GM18499 (cell line): Measurements from ENCODE around the gene HAUS5.

Experiments
- ATAC-seq: cut with Tn5 transposase; IDR thresholded peaks from one replicate; pipeline ENCODE4 v1.9.1; 2021; ENCODE audit warnings: moderate number of reproducible peaks; ENCODE audit not compliant: insufficient read depth, unreplicated experiment

Gene HAUS5

DNA sequence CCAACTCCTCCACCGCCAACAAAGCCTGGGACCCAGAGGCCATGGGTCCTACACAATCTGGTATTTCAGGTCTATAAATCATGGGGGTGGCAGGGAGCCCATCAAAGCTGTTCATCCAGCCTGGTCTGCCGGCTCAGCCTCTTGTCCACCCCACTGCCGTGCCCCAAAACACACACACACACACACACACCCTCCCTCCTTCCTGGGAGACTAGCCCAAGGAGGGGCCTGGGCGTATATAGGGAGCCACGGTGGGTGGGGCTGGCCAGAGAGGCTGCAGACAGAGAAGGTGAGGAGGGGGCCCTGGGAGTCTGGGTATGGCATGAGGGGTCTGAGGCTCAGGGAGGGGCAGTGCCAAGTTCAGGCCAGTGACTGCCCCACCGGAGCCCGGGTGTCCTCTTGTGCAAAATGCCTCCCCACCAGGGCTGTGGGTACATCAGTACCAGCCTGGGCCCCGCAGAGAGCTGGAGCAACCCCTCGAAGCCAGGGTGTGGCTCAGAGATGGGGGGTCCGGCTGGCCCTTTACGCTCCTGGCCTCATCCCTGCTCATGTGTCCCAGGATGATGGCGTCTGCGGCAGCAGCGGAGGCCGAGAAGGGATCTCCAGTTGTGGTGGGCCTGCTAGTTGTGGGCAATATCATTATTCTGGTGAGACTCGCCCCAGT lies 53.8 kb downstream of the HAUS5 start, which contains the start of gene UPK1A:
Gene UPK1A, plus strand, starts transcription at position 267 of the 663 bp plus-strand sequence. Its CDS starts 296 bp downstream, at position 563.
- no peak for ATAC-seq

DNA sequence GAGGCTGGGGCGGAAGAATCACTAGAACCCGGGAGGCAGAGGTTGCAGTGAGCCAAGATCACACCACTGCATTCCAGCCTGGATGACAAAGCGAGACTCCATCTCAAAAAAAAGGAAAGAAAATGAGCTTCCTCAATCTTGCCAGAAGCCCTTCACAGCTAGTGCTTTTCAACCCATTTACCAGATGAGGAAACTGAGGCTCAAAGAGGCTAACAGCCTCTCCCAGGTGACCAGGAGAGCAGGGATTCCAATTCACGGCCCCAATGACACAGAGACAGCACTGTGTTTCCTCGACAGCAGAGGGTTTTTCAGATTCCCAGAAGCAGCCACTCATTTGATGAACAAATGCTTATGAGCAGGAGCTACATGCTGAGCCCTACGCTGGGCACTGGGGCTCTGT lies 57.0 kb downstream of the HAUS5 start:
- no peak for ATAC-seq

DNA sequence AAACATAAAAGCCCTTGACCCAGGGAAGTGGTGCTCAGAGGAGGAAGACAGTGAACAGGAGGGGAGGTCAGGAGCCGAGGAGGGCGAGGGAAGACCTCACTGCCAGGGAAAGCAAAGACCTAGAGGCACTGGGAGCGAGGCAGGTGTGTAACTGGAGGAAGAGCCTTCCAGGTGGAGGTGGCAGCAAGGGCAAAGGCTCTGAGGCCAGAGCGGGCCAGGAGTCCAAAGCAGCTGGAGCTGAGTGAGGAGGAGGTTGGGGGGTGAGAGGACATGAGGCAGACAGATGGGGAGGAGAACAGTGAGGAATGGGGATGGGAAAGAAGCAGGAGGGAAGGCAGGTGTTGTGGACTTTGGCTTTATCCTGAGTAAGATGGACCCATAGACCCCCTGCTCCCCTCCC lies 57.4 kb downstream of the HAUS5 start:
- no peak for ATAC-seq

DNA sequence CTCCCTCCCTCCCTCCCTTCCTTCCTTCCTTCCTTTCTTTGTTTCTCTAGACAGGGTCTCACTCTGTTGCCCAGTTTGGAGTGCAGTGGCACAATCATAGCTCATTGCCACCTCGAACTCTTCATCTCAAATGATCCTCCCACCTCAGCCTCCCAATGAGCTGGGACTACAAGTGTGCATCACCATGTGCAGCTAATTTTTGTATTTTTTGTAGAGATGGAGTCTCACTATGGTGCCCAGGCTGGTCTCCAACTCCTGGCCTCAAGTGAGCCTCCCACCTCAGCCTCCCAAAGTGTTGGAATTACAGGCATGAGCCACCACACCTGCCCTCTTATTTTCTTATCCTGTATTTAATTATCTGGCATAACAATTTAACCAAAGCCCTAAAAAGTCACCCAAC lies 58.2 kb downstream of the HAUS5 start:
- ATAC-seq: no peak

DNA sequence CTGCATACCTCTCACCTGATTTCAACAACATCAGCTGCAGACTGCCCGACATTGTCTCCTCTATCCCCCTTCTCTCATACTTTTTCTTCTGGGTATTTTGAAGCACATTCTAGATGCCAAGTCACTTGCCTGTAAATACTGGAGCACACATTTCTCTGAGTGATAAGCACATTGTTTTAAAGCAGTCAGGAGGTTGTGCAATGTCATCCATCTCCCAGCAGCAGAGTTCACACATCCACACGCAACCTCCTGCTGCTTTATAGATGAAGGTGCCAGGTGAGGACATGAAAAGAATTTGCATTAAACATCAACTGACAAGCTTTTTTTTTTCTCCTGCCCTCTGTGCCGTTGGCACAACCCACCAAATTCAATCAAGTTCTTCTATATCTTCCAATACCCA lies 59.3 kb downstream of the HAUS5 start:
- ATAC-seq: no peak

DNA sequence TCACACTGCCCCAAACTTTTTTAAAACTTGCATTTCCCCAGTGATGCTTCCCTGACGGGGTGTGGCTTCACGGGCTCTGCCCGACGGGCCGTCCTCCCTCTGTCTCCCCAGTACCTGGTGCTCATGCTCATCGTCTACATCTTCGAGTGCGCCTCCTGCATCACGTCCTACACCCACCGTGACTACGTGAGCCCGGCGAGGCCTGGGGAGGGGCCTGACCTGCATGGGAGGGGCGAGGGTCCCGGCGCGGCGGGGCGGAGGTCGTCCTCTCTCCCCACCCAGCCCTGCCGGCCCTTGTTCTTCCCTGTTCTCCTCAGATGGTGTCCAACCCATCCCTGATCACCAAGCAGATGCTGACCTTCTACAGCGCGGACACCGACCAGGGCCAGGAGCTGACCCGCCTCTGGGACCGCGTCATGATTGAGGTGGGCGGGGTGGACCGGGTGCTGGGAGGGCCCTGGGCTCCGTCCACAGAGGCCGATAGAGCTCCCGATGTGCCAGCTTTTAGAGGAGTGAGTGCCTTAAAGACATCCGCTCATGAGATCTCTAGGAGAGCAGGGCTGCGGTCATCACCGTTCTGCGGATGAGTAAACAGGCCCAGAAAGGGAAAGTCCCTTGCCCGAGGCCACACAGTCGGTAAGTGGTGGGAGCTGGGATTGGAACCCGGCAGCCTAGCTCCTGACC lies 60.7 kb downstream of the HAUS5 start:
- ATAC-seq: no peak
